GM13977 (cell line): Measurements from ENCODE around the gene GUCY1A1.

ENCODE experiments used
- DNase-seq: peaks from one replicate; pipeline ENCODE4 v3.0.0; 2012; ENCODE audit warnings: low spot score
- in situ Hi-C: fragments of 300-500 bp; cut with MboI; formaldehyde crosslinking; loops from one replicate; pipeline ENCODE4 v1.12.0; 2022; ENCODE audit warnings: low sequenced_read_pairs, low pct_unique_long_range_greater_than_20kb, mixed read lengths, inconsistent platforms; ENCODE audit not compliant: unreplicated experiment
- TF ChIP-seq, protein P1 (sequence below): IDR thresholded peaks from 2 replicates; pipeline ENCODE4 v1.5.1; 2012; ENCODE audit warnings: mild to moderate bottlenecking, control low read depth; ENCODE audit not compliant: insufficient read depth; ENCODE audit errors: extremely low read depth, missing control alignments

The GUCY1A1 gene

DNA sequence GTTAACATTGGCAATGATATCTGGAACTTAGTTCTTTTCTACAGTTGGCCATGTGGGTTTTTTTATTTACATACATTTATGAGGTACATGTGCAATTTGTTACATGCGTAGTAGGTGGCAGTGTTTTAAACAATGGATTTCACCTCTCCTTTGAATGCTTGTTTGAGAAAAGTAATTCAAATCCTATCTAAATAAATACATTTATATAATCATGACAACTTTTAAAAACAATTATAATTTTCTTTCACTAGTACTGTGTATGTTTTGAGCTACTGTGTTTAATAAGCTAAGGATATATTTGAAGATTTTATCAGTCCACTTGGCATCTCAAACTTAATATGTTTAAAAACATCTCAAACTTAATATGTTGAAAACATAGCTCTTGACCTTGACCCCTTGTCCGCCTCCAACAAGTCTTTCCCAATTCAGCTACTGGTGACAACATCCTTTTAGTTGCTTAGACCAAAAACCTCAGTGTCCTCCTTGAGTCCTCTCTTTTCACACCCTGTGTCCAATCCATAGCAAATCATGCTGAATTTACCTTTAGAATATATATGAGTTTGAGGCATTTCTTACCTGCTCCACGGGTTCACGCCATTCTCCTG is 106.7 kb downstream of the GUCY1A1 start:
- no peak for DNase-seq
- in situ Hi-C loops, result no loop called here
- TF ChIP-seq, protein P1, sequence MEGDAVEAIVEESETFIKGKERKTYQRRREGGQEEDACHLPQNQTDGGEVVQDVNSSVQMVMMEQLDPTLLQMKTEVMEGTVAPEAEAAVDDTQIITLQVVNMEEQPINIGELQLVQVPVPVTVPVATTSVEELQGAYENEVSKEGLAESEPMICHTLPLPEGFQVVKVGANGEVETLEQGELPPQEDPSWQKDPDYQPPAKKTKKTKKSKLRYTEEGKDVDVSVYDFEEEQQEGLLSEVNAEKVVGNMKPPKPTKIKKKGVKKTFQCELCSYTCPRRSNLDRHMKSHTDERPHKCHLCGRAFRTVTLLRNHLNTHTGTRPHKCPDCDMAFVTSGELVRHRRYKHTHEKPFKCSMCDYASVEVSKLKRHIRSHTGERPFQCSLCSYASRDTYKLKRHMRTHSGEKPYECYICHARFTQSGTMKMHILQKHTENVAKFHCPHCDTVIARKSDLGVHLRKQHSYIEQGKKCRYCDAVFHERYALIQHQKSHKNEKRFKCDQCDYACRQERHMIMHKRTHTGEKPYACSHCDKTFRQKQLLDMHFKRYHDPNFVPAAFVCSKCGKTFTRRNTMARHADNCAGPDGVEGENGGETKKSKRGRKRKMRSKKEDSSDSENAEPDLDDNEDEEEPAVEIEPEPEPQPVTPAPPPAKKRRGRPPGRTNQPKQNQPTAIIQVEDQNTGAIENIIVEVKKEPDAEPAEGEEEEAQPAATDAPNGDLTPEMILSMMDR, result no peak

DNA sequence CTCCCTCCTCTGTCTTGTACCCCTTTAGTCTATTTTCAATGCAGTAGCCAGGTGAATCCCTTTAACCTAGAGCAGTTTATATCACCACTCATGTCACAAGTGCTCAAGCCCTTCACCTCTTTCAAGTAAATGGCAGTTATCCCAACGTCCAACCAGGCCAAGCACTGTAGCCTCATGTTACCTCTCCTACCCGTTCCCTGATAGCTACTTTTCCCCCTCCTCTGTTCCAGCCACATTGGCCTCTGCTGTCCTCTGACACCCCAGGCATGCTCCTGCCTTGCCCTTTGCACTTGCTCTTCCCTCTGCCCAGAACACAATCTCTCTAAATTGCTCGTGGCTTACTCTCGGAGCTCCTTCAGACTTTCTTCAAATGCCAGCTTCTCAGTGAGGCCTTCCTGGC is 107.4 kb downstream of the GUCY1A1 start:
- no peak for DNase-seq
- in situ Hi-C loops, result no loop called here
- TF ChIP-seq, protein P1, result no peak

DNA sequence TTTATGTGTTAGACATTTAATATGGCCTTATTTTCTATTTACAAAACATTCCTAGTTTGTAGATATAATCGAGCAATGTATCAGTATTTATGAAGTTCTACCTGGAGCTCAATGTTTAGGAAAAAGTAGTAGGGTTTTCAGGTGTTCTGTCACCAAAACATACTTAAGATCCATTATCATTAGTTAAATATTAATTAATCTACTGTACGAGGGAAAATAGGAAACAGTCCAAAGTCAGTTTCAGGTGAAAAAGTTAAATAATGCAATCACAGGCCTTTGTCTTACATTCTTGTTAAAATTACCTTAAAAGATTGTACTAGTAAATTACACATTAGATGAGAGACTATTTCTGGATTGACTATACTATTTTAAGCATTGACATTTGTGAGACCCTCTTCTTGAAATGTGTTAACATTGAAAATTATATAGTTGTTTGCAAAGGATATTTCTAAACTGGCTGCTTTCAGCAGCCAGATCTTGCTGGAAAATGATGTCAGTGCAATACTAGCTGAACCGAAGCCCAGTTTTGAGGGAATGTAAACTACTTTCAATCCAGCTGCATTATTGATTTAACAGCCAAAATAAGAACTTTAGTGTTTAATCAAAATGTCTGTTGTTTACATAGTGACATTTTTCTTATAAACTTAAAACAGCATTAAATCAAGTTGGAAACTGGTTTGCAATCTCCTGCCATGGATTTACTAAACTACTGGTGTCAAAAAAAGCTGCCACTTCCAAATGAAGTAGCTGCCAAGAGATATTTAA is 111.5 kb downstream of the GUCY1A1 start:
- TF ChIP-seq, protein P1, result no peak
- in situ Hi-C loops, result loop anchor here (25.0 kb wide), 1 partner anchor 341 kb away; no protein-coding TSS in a partner anchor
- no peak for DNase-seq

DNA sequence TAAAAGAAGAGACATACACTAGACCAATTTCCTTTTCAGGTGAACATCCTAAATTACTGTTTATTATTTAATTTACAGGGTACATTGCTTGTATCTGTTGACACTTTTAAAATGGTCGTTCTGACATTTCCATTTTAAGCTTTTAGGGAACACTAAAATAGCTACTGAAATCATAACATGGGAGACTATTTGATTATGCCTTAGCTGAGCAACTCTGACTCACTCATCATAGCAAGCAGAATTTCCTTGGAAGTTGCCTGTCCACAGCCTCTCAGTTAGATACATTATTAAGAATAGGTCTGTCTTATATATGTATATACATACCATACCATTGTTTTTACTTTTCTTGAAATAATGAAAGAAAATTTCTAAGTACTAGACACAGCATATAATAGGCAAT is 114.1 kb downstream of the GUCY1A1 start:
- no peak for DNase-seq
- in situ Hi-C loops, result loop anchor here (25.0 kb wide), 1 partner anchor 343 kb away; no protein-coding TSS in a partner anchor
- TF ChIP-seq, protein P1, result no peak

DNA sequence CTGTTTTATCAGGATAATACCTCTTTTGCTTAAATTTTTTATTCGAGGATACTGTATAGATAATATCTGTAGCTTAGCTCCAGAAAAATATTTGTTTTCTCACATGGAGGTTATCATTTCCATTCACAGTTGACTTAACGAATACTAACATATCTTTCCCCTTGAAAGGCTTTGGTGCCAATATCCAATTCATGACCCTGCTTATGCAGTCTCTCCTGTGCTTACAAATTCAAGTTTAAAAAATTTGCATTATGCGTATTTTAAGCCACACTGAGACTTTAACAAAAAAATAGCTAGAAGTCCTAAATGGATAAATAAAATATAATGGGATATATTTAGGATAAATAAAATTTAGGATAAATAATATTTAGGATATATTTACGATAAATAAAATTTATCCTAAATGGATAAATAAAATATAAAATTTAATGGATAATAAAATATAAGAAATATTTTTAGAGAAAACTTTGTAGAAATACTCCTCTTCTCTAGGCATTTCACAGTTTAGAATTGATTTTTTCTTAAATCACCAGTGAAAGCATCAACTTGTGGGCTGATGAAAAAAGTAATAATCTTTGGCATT is 114.7 kb downstream of the GUCY1A1 start:
- DNase-seq, result no peak
- TF ChIP-seq, protein P1, result no peak
- in situ Hi-C loops, result loop anchor here (25.0 kb wide), 1 partner anchor 344 kb away; no protein-coding TSS in a partner anchor
